Inflammatory macrophage treated with lipopolysaccharide for 4 hours (primary cell): ENCODE data around the gene CXorf66.
A peak's percentile ranks its signal among the peaks of the same experiment; 100 is the strongest.
"Not testable (repeated sequence)": the region's sequence is repeated elsewhere in the genome, so short reads cannot be mapped to it uniquely, and the experiment has no call there.

Source experiments
- DNase-seq: peaks from one replicate; pipeline ENCODE4 v3.0.0-alpha.2; 2020

The CXorf66 gene, protein sequence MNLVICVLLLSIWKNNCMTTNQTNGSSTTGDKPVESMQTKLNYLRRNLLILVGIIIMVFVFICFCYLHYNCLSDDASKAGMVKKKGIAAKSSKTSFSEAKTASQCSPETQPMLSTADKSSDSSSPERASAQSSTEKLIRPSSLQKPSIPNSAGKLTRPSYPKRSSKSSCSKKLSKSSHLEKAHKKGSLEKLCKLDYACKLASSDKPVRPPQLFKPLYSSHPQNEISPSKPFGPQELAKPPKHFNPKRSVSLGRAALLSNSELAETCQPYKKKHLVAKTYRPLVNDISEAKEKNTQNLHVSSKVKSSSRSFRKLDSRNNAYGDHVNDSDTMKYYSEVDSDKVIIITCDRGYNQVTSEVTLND

DNA sequence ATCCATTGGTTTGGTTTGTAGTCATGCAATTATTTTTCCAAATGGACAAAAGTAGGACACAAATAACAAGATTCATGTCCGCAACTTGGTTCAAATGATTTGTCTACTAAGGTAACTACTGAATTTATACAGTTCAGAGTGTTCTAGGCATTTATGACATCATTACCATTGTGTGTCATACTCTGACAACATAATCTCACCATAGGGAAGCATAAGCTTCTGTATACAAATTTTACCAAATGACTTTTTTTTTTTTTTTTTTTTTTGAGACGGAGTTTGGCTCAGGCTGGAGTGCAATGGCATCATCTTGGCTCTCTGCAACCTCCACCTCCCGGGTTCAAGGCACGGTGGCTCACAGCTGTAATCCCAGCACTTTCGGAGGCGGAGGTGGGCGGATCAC is at the start of gene CXorf66:
CXorf66 (minus strand) TSS at position 101 of the 400 bp plus-strand sequence; CDS start at position 76, 25 bp downstream.
- no peak for DNase-seq

DNA sequence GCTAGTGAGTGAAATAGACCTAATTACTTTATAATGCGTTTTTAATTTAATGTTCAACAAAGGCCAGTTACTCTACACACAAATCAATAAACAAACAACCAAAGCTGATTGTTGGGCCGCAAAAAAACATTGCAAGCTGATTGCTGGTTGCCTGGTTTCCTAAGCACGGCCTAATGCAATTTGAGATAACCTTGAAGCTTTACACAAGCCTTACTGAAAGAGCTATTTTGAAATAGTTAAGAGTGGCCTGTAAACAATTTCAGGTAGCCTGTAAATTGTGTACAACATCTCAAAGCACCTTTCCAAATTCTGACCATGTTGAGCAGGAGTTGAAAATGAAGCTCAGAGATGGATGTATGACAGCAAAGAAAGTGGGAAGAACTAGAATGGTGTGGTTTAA is 17.5 kb upstream of the CXorf66 start:
- DNase-seq: no peak

DNA sequence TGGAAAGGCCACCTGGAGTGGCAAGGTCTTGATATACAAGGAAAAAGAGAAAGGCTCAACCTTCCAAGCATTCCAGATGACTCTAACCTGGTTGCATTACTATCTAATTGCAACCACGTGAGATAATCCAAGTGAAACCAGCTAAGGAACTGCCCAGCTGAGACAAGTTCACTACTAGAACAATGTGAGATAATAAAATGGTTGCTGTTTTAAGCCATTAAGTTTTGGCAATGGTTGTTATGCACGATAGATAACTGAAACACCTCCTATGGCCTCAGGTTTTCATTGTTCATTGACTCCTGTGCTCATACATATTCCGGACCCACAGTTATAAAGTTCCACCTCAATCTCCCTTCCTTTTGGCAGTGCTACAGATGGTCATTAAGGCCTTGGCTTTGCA is 9.2 kb upstream of the CXorf66 start:
- DNase-seq: no peak

DNA sequence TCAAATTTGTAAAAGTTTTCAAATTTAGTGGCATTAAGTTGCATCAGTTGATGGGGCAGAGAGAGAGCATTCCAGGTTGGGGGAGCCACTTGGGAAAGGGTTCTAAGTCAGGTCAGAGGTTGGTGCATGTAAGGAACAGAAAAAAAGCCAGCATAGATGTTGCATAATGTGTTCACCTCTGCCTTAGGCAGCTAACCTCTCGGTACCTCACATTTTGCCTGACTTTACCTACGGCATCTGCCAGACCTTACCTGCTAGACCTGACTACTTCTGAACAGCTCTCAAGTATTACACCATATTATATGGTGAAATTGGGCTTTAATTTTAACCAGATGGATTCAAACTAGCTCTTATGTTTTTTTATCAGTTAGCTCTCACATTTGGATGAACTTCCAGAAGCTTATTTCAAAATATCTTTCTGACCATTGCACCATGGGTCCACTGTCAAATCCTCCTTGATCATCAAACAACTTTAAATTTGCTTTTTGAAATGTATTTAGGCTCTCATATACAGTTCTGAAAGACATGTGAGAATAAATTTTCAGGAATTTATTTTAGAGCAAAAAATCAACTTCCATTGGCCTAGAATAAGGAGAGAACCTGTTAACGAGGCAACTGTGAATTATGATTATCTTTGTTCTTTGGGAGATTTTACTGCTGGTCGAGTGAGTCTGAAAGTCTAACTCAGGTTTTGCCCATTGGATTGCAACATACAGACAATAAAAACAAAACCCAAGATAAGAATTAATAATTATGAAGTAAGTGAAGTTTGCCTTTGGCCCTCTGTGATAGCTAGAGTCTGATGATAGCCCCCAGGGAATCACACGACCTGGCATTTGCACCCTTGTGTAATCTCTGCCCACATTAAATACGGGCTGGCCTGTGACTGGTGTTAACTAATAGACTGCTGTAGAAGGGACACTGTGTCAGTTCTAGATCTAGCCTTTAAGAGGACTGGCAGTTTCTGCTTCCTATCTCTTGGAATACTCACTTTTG is 7.6 kb upstream of the CXorf66 start:
- DNase-seq: no peak

DNA sequence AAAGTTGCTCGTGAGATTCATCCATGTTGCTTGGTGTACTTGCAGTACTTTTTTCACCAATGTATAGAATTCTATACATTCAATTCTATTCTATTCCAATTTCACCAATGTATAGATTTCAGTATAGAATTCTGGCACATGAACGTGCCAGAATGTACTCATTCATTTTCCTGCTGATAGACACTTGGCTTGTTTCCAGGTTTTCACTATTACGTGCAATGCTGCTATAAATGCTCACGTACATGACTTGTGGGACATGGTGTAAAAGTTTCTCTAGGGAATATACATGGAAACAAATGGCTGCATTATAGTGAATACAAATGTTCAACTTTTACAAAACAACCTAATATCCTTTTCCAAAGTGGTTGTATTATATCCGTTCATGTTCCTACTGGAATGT is 6.8 kb upstream of the CXorf66 start:
- no peak for DNase-seq

DNA sequence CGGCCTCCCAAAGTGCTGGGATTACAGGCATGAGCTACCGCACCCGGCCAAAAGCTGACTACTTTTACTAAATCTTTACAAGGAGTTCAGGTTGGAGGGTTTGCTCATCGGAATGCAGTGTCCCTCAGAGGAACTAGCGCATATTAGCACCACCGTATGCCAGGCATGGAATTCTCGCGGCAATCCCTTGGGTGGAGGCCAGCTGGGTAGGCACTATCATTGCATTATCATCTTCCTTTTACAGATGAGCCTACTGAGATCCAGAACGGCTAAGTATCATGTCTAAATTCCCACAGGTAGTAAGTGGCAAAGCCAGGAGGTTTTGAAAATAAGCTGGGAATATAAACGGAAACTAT is 6.1 kb upstream of the CXorf66 start:
- DNase-seq: no peak

DNA sequence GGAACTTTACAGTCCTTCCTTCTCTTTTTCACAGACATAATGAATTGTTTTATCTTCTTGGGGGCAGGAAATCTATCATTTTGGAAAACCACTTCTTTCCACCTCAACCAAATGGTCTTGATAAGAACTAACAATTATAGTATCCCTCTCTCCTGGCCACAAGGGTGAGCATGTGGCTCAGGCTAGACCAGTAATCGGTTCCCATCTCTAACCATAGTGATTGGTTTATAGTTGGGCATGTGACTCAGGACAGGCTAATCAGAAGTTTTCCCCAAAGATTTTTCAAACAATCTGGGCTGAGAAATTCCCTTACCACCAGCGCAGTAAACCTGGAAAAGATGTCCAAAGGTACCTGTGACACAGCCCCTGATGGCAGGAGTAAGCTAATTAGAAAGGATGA is 4.0 kb upstream of the CXorf66 start:
- no peak for DNase-seq

DNA sequence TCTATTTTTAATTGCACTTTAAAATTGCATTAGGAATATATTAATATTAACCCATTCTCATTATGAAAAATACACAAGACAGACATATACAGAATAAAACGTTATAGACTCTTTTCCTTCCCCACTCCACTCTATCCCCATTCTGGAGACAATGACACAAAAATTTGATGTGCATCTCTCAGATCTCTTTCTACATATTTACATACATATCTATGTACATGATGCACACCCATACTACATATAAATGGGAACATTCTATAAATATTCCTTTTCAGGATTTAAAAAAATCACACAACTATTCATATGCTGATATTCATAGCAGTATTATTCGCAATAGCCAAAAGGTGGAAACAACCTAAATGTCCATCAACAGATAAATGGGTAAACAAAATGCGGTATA is 2.4 kb upstream of the CXorf66 start:
- DNase-seq: no peak

DNA sequence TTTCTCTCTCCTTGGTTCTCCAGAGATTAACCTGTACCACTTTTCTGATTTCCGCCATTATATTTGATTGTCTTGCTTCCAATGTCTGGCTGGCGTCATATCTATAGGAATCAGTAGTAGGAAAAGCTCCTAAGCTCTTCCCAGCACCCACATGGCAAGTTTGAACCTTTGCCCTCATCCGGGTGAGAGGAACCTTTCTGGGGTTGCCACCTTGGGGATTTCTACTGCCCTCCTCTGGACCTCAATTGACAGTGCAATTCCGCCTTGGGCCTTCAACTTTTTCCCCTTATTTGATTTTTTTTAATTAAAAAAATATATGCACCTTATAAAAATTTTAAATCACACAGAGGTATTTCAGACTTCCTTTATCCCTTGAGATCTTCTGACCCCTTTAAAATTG is 2.0 kb upstream of the CXorf66 start:
- DNase-seq: no peak

DNA sequence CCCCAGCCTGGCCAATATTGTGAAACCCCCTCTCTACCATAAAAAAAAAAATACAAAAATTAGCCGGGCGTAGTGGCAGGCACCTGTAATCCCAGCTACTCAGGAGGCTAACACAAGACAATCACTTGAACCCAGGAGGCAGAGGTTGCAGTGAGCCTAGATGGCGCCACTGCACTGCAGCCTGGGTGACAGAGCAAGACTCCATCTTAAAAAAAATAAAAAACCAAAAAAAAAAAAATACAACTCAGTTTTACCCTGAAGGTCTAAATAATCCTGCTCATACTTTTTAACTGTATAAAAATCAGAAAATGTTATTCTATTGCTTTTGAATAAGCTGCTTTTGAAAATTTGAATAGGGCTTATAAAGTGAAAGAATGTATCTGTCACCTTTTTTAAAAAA is 838 bp upstream of the CXorf66 start:
- DNase-seq: not testable (repeated sequence)

DNA sequence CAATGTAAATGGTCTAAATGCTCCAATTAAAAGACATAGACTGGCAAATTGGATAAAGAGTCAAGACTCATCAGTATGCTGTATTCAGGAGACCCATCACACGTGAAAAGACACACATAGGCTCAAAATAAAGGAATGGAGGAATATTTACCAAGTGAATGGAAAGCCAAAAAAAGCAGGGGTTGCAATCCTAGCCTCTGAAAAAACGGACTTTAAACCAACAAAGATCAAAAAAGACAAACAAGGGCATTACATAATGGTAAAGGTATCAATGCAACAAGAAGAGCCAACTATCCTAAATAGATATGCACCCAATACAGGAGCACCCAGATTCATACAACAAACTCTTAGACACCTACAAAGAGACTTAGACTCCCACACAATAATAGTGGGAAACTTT is 4.2 kb downstream of the CXorf66 start:
- not testable (repeated sequence) for DNase-seq

DNA sequence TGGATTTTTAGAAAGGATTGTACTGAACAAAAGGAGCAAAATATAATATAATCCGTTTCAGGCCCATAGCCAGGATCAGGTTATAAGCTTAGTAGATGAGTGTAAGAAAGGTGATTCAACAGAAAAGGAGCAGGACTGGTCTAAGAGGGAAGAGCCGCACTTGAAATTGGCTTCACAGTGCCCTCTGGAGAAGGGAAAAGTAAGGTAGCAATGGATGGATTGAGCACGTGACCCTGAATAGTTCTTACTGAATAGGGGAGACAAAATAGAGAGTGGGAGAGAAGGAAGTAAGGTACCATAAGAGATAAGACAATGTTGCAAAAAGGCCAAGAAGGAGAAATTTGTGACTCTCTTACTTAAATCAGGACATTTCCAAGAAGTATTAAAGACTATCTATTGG is 15.6 kb downstream of the CXorf66 start:
- no peak for DNase-seq

DNA sequence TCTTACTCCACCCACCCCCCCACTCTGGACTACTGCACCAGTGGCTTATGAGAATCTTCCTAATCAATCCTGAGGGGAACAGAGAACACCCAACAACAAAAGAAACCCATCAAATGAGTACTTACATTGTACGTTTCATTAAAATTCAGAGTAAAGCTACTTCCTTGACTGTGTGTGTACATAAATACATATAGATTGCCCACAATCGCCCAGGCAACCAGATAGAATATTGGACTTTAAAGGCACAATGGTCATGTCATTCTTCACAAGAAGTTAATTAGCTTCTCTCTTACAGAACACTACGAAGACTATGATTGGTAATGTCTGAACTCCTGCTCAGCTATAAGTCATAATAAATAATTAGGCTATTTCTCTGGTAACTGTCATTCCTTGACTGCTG is 20.2 kb downstream of the CXorf66 start:
- DNase-seq: no peak

DNA sequence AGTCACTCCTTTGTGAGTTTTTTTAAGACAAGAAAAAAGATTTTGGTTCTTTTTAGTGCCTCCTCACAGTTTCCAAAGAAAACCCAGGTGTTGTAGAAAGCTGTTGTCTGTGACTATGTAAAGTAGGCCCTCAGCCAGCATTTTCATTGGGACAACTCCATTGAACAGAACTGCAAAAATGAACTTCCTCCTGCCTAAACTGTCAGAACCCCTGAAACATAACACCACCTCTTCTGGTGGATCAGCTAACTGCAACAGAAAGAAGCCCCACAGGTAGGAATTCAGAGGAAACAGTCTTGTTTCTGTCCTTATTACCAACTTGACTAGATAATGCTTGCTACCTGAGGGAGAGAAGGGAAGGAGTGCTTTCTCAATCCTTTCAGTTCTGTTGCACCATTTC is 29.1 kb downstream of the CXorf66 start:
- DNase-seq: no peak

DNA sequence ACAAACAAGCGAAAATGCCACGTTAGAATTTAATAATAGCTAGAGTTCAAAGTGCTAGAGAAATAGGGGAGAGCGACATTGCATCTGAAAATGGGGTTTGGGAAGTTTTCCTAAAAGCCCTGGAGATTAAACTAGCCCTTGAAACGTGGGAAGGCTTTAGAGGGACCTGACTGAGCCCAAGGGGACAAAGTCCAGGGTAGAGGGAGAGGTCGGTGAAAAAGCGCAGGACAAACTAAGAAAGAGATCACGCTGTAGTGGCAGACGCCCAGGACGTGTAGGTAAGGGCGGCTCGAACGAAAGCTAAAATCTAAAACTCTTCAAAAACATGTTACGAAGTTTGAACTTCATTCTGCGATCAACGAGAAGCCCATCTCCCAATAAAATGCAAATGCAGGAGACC is 31.4 kb downstream of the CXorf66 start:
- no peak for DNase-seq

DNA sequence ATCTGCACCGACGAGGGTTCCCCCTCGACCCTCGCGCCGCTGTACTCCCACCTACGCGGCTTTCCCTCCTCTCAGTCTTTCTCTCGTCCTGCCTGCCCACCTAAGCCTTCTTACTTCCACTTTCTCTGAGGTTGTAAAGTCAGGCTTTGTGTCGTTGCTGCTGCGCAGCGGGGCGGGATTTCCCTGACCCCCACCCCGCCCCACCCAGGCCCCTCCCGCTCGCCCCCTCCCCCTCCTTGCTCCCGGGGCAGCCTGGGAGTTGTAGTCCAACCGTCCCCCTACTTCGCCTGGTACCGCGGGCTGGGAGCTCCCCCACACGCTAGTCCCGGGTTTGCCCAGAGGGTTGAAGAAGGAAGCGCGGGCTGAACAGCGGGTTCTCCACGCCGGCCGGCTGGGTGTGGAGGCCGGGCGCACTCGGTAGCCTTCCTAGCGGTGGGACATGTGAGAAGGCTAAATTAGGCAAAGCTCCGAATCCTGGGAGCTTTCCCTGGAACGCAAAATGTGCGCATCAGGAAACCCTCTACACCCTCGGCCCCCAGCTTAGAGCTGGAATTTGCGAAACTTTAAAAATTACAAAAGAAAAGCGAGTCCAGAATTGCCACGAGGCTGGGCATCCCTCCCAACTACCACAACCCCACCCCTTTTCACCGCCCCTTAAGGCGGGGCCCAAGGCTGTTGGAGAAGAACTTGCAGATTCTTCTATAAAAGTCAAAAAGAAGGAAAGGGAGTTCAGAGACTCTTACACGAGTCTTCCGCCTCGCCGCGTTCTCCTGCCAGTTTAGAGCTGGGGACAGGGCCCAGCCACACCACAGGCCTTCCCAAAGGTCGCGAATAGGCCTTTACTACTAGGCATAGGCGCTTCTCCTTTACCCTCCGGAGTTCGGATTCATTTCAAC is 32.2 kb downstream of the CXorf66 start, which contains the start of gene ATP11C:
ATP11C (minus strand) TSS at position 153 of the 896 bp plus-strand sequence. CDS start 1,011 bp downstream, outside the sequence.
- peak; percentile 84 for DNase-seq

DNA sequence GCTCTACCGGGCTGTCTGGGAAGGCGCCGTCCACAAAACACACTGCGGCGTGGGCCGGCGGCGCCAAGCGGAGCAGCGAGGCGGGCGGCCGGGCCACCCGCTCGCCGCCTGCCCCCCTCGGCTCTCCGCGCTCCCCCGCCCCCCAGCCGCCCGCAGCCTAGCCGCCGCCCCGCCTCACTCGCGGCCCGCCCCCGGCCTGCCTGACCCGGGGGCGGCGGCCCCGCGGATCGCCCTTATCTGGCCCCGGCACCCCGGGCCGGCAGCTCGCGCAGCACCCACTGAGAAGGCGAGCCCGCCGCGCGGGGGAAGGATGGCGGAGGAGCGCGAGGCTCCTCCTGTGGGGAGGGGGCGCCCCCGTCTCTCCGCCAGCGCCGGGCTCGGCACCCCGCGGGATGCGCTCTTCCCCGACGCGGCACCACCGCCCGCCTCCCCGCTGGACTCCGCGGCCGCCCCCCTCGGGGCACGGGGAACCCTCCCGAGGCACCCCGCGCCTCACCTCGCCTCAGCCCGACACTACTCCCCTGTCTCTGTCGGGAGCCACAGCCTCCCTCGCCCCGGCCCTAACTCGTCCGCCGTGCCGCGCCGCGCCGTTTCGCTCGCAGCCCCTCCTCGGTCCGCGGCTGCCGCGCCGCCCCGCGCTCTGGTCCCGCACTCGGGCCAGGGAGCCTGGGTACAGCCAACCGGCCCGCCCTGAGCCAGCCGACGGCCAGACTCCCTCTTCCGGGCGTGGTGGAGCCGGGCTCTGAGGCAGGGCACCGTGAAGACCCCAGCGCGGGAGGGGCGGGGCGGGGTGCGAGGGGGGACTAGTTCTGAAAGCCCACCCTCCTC is 33.0 kb downstream of the CXorf66 start:
- DNase-seq: peak; percentile 30

DNA sequence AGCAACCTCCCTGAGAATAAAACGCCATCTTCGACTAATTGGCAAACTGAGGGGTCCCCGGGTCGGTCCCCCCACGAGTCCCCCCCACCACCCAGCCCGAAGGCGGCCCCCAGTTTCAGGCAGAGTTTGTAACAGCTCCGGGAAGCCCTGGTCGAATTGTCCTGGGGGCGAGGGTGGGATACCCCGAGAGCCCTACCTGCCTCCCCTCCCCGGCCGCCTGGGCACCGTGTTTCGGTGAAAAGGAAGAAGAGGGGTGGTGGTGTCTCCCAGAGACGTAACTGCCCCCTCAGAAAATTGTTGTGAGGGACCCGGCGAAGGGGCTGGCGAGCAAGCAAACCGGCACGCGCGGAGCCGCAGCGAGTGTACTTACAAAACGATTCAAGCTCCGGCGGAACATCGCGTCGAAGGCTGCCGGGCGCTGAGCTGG is 33.7 kb downstream of the CXorf66 start:
- no peak for DNase-seq

DNA sequence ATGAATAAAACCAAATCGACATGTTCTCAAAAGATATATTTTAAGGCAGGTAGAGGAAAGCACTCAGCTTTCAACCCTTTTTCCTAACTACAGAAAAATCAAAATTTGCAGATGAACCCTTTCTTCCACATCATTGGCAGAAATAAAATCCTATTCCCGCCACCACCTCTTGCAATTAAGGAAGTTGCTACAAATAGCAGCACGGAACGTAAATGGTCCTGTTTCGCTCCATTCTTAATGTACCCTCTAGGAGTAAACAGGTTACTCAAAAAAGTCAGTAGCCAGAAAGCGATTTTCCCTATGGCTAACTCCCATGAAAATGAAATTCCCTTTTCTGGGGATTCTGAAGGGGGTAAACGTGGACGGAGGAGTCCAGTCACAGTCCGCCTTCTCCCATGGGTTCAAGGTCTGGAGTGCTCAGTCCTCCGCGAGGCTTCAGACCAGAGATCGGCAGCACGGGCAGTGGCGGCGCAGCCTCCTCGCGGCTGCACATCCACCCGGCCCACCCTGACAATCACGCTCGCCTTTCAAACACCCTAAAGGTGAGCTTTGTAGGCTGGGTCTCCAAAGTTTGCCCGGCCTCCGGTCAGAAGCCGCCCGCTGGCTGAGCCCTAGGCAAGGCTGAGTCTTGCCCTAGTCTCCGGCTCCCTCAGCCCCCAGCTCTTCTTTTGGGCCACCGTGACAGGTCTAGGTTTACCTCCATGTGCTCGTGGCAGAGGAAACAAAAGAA is 34.2 kb downstream of the CXorf66 start:
- peak; percentile 6 for DNase-seq

DNA sequence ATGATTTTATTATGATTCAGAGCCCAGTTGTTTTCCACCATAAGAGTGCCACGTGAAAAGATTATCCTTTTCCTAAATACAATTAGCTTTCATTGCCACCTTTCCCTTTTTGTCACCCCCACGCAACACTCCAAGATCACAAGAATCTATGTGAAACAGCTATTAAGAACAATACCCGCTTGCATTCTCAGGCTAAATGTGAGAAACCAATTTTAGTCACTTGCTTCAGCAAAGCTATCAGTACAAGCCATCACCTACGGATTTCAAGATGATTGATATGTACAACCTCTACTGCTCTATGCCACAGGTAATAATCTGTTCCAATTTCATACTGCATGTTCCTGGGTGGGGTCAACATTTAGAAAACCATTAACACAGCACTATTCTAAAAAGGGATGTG is 34.9 kb downstream of the CXorf66 start:
- DNase-seq: no peak

DNA sequence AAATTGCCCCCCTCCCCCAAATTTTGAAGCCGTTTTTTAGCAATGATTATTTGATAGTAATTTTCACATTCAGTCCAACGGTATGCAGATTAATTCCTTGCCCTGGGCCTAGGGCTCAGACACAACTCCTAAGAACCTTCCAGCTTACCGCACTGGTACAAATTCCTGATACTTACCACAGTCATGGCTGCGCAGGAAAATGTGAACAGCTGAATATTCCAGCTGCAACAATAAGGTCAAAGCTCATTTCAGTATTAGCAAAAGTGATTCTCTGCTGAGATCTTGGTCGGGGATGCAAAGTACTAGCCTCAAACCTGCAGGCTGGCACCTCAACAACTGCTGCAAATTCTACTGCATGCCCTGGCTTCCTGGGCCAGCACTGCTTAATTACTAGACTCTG is 35.4 kb downstream of the CXorf66 start:
- DNase-seq: no peak
